HG03045 (cell line): ENCODE data around the gene SND1.

Experiments used
- ATAC-seq: cut with Tn5 transposase; IDR thresholded peaks from one replicate; pipeline ENCODE4 v1.9.1; 2021; ENCODE audit warnings: mild to moderate bottlenecking, moderate library complexity; ENCODE audit not compliant: unreplicated experiment

Gene SND1

GRCh38 chr7:127885843-127886242 lies 233.8 kb downstream of the SND1 start:
- no peak for ATAC-seq

DNA sequence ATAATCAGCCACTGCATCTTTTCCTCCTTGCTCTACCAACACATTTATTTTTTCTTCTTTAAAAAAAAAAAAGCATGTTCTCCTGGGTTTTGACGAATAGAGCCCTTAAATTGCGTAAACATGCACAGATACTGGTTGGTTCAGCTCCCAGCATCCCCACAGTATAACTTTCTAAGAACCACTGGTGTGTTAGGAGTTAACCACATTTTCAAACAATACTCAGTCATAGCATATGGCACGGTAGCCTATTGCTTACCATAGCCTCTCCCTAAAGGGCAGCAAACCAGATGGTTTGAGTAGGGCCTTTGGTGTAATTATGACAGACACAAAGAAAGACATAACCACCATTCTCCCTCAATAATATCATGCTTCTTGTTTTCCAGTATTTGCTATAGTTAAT lies 234.3 kb downstream of the SND1 start:
- ATAC-seq: no peak

GRCh38 chr7:127887096-127887495 lies 235.1 kb downstream of the SND1 start:
- no peak for ATAC-seq

DNA sequence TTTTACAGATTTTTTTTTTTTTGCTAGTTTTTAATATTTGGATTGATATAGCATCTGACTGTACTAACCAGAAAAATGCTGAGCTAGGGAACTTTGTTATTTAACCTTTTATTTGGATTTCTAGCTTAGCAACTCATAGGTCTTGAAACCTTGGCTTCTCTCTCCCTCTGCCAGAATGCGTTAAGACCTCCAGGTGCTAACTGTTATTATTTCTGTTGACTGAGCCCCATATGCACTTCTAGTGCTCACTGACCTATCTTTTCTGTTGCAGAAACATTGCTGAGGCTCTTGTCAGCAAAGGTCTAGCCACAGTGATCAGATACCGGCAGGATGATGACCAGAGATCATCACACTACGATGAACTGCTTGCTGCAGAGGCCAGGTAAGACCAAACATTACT lies 235.6 kb downstream of the SND1 start:
- ATAC-seq: no peak

- no peak for ATAC-seq
Observed at GRCh38 chr7:127888411-127888810, 236.4 kb downstream of the SND1 start.

- ATAC-seq: no peak
Observed at GRCh38 chr7:127888825-127889224, 236.8 kb downstream of the SND1 start.

DNA sequence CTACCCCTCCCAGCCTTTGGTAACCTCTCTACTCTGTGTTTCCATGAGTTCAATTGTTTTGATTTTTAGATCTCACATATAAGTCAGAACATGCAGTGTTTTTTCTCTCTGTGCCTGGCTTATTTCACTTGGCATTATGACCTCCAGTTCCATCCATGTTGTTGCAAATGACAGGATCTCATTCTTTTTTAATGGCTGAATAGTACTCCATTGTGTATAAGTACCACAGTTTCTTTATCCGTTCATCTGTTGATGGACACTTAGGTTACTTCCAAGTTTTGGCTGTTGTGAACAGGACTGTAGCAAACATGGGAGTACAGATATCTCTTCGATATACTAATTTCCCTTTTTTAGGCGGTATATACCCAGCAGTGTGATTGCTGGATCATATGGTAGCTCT lies 237.7 kb downstream of the SND1 start:
- ATAC-seq: no peak

- no peak for ATAC-seq
Observed at GRCh38 chr7:127890726-127891125, 238.7 kb downstream of the SND1 start.

- no peak for ATAC-seq
Observed at GRCh38 chr7:127891144-127891543, 239.2 kb downstream of the SND1 start.

GRCh38 chr7:127891854-127892438 lies 240.0 kb downstream of the SND1 start:
- ATAC-seq: no peak

DNA sequence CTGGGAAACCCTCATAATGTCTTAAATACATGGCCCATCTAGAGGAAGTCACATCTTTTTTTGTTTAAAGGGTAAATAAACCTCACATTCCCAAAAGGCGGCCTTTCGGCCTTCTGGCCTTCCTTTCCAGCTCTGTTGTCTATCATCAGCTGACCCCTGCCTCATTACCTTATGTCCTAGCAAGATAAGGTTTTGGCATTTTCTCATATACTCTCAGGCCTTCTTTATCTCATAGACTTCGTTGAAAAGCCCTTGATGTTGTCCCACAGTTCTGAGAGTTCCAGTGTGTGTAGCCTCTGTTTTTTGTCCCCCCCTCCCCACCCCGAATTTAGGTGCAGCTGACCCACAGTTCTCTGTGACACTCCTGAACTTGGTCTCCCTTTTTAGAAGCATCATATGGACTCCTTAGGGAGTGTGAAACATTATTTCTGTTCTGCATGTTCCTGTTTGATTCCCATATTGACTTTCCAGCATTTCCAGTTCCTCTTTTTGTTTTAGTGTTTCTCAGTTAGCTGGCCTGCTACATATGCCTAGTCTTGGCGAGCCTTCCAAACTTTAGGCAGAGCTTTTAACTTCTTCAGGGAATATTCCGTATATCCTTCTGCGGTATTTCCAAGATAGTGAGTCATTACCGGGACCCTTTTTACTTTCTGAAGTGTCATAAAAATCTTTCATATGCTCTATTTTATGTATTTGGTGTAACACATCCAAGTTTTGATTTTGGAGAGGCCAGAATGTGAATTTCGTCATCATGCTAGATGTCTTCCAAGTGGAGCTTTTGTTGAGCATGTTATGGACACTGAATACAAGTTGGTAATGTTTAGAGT lies 240.7 kb downstream of the SND1 start:
- ATAC-seq: no peak

GRCh38 chr7:127893547-127893946 lies 241.6 kb downstream of the SND1 start:
- no peak for ATAC-seq

DNA sequence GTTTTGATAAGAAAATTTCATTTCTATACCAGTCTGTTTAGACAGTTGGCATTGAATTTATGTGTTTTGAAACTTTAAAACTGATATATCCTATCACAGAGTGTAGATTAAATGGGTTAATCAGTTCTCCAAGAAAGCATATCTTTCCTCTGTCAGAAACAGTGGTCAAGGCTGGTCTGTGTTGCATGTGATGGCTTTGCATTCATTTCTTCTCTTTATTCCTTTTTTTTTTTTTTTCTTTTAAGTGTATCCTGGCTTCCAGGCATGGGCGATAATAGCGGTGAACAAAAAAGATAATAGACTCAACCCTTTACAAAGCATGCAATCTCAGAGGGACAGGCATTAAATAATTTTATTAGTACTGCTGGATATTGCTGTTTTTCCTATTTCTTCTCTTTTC lies 242.6 kb downstream of the SND1 start:
- ATAC-seq: no peak

GRCh38 chr7:127895360-127895759 lies 243.4 kb downstream of the SND1 start:
- ATAC-seq: no peak

DNA sequence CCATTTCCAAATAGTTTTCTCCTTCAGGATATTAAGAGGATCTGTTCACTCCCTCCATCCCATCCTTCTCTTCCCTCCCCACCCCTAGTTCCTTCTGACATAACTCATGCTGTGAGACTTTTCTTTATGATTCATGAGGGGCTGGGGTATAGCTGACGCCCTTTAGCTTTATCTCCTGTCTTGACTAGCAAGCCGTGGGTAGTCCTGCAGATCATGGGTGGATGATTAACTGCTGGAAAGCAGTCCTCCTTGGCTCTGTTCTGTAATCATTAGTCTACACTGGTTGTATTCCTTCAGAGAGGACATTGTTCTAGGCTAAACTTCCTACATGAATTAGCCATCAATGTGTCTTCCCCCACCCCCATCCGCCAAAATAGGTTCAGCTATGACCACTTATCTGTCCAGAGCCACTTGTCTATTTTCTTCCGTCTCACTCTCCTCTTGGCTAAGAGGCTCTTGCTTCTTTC lies 243.9 kb downstream of the SND1 start:
- no peak for ATAC-seq

- no peak for ATAC-seq
Observed at GRCh38 chr7:127896659-127897058, 244.7 kb downstream of the SND1 start.

DNA sequence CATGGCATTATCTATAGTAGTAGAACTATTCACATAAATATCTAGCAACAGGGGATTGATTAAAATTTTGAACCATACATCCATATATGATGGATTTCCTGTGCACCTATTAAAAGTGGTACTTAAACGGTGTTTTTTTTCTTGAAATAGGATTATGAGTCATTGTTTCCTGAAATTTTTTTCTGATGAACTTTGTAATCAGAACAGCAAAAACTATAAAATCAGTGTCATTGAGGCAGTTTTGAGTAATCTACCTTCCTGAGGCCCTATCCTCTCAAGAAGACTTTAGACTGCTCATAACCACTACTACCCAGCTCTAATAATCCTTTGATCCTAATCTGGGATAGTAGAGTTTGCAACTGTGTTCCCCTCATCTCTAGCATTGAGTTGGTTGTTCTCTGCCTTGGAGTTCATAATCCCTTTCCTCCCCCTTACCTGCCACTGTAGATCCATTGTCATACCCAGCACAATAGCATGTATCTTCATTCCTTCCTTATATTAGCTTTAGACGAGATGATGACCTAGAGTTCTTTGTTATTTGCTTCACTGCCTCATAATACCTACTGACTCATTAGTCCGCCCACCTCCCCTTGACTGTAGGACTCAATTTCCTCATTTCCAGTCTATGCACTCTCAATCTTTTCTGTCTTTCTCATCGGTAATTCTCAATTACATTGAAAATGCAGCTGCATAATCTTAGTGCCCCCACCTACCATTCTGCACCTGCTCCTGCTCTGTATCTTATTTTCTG lies 245.9 kb downstream of the SND1 start:
- ATAC-seq: no peak

DNA sequence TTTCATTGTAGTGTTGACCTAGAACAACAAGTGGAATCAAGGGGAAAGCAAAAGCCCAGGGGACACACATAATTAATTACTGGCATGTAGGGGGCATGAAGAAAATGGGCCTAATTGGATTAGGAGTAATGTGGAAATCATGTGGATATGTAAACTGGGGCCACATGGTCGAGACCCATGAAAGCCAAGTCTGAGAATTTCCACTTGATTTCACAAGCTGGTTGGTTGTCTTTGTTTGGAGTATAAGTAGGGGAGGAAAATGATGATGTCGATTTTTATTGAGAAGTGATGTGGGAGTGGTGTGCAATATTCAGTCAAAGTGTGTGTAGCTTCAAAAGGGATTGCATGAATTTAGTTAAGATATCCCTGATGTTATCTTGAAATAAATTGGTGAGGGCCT lies 247.4 kb downstream of the SND1 start:
- no peak for ATAC-seq

GRCh38 chr7:127900141-127900540 lies 248.1 kb downstream of the SND1 start:
- no peak for ATAC-seq

DNA sequence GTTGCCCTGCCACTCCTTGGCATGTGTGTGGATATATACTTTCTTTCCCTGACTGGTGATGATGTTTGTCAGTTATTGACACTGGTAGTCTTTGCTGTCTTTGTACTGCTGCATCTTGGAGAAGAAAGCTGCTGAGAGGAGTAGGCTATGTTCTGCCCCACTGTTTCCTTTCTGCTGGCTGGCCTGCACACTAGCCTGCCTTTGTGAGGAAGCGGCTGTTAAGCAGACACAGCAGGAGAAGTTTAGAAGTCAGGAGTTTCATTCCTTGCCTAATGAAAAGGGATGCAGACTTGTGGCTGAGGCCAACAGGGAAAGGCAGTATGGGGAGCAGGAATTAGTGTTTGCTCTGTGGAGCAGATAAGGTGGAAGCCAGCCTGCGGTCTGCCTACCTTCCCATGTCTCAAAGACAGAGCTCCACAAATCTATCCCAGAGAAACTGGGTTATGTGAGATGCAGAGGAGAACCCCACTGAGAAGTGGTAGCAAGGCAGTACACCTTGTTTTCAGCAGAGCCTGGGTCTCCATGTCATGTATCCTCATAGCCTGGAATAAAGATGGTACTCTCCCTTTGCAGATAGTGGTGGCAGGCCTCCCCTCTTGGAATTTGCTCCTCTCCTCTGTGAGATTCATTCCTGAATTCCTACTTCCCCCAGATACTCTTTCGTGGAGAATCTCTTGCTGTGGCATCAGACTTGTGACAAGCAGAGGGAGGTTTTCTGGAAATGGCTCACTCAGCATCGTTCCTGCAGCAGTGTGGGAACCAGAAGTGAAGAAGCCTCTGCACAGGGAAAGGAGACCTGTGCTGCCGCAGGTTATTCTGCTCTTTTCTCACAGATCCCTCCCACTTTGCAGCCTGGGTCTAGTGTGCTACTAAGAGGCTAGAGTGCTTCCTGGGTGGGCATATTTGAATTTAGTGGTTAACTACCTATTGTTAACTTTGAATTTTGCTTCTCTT lies 249.0 kb downstream of the SND1 start:
- ATAC-seq: no peak
